K562 (cell line): ENCODE results near the gene METTL25B. TPM values are rescaled to one million over a fixed set of nuclear protein-coding genes. Genes with fewer than 3 reads are reported as not detected.

ENCODE experiments used
- ARNT ChIP-seq, 2 experiments: fragments of 450-650 bp; IDR thresholded peaks; 2 replicates each; pipeline ENCODE4 v1.6.1; 2016; ENCODE audit warnings: mild to moderate bottlenecking in 1 of 2
- CAMTA2 ChIP-seq: fragments of 250-450 bp; sonication (Bioruptor Pico); conservative IDR thresholded peaks from 2 replicates; pipeline ENCODE4 v1.5.1; 2022
- EHMT2 ChIP-seq: fragments of 450-650 bp; IDR thresholded peaks from 2 replicates; pipeline ENCODE4 v1.6.1; 2018; ENCODE audit warnings: antibody characterized with exemption
- HCFC1 ChIP-seq: IDR thresholded peaks from 2 replicates; pipeline ENCODE4 v1.6.1; 2012; ENCODE audit warnings: low read depth, low read length, improper control_type of control experiment
- HNRNPL ChIP-seq: fragments of 200-400 bp; formaldehyde crosslinking; IDR thresholded peaks from 2 replicates; pipeline ENCODE4 v1.6.1; 2017; ENCODE audit warnings: low read depth, mild to moderate bottlenecking, low read length
- IFI16 ChIP-seq: fragments of 250-450 bp; sonication (Bioruptor Pico); IDR thresholded peaks from 2 replicates; pipeline ENCODE4 v2.1.2; 2022; ENCODE audit warnings: mild to moderate bottlenecking, inconsistent platforms
- KAT7 ChIP-seq: sonication (generic); formaldehyde crosslinking; IDR thresholded peaks from 2 replicates; pipeline ENCODE4 v1.8.0; 2022; ENCODE audit warnings: missing genetic modification reagents, mild to moderate bottlenecking, borderline replicate concordance
- MXI1 ChIP-seq: IDR thresholded peaks from 2 replicates; pipeline ENCODE4 v1.6.1; 2011; ENCODE audit warnings: low read depth, mild to moderate bottlenecking, improper control_type of control experiment, low read length
- SMARCA4 ChIP-seq: fragments of 450-650 bp; IDR thresholded peaks from 2 replicates; pipeline ENCODE4 v1.6.1; 2016
- SMARCE1 ChIP-seq: fragments of 450-650 bp; IDR thresholded peaks from 2 replicates; pipeline ENCODE4 v1.7.1; 2016; ENCODE audit warnings: mild to moderate bottlenecking
- SP1 ChIP-seq: sonication (generic); formaldehyde crosslinking; IDR thresholded peaks from 2 replicates; pipeline ENCODE4 v1.8.1; 2022; ENCODE audit warnings: mild to moderate bottlenecking, missing genetic modification reagents
- ZBED1 ChIP-seq: IDR thresholded peaks from 2 replicates; pipeline ENCODE4 v1.6.1; 2014
- ZNF165 ChIP-seq: fragments of 250-450 bp; sonication (Bioruptor Pico); IDR thresholded peaks from 2 replicates; pipeline ENCODE4 v1.4.0; 2020; ENCODE audit warnings: borderline replicate concordance
- ZNF436 ChIP-seq: fragments of 250-450, 450-650 bp; sonication (Bioruptor Pico); formaldehyde crosslinking; IDR thresholded peaks from 2 replicates; pipeline ENCODE4 v1.7.0; 2020; ENCODE audit warnings: mild to moderate bottlenecking
- ZNF780A ChIP-seq: fragments of 250-450 bp; sonication (Bioruptor Pico); IDR thresholded peaks from 2 replicates; pipeline ENCODE4 v1.5.0; 2021; ENCODE audit warnings: mild to moderate bottlenecking
- polyA plus RNA-seq, 8 experiments: library from polyadenylated mRNA; depleted of rRNA in 4 of 8; stranded (reverse) in 5 of 8; unstranded in 3 of 8; fragments of >200 nt; fragmentation: Nextera tagmentation in 2 of 8; fragmentation: Illumina TruSeq in 1 of 8; extraction: Ambion mirVana in 2 of 8; extraction: Trizol in 1 of 8; gene quantifications; 2 replicates each; pipeline versions ENCODE4 v1.2.1 to v1.2.3, GENCODE V29; 2011 to 2014; ENCODE audit warnings: inconsistent platforms in 1 of 8, missing spikeins in 1 of 8
- total RNA-seq, 7 experiments: library from RNA; depleted of rRNA in 6 of 7; stranded (reverse); fragments of >200 nt in 6 of 7; fragmentation: Illumina TruSeq in 2 of 7; extraction: Trizol in 2 of 7; gene quantifications; 2 replicates each; pipeline versions ENCODE4 v1.2.1 to v1.2.3, GENCODE V29; 2011 to 2021; ENCODE audit warnings: low replicate concordance in 1 of 7
- TF ChIP-seq, protein P1 (sequence below): sonication (generic); formaldehyde crosslinking; IDR thresholded peaks from 2 replicates; pipeline ENCODE4 v1.8.1; 2023; ENCODE audit warnings: mild to moderate bottlenecking, missing genetic modification reagents
- TF ChIP-seq, protein P2 (sequence below): fragments of 250-450 bp; sonication (Bioruptor Pico); IDR thresholded peaks from 2 replicates; pipeline ENCODE4 v1.8.0; 2021; ENCODE audit warnings: borderline replicate concordance, mild to moderate bottlenecking, moderate library complexity; ENCODE audit not compliant: poor library complexity, severe bottlenecking
- TF ChIP-seq, protein P3 (sequence below): sonication (generic); formaldehyde crosslinking; IDR thresholded peaks from 2 replicates; pipeline ENCODE4 v1.5.0; 2020; ENCODE audit warnings: missing genetic modification reagents
- TF ChIP-seq, protein P4 (sequence below): sonication (generic); formaldehyde crosslinking; IDR thresholded peaks from 2 replicates; pipeline ENCODE4 v1.8.0; 2022; ENCODE audit warnings: mild to moderate bottlenecking, missing genetic modification reagents
- TF ChIP-seq, protein P5 (sequence below): fragments of 150-350 bp; conservative IDR thresholded peaks from 2 replicates; pipeline ENCODE4 v1.6.1; 2014; ENCODE audit warnings: low read length
- TF ChIP-seq, protein P6 (sequence below): IDR thresholded peaks from 2 replicates; pipeline ENCODE4 v1.6.1; 2016; ENCODE audit warnings: missing genetic modification characterization, missing compliant biosample characterization
- TF ChIP-seq, protein P7 (sequence below): fragments of 450-650 bp; IDR thresholded peaks from 2 replicates; pipeline ENCODE4 v1.6.1; 2016; ENCODE audit warnings: missing biosample characterization, missing genetic modification characterization

METTL25B gene
- total and polyA plus RNA-seq, 9 of the 15 experiments (the other 6 are each of a cell fraction or from before 2014, with no cell fraction given), result 7.7 to 48.3 (median 33.1) TPM

DNA sequence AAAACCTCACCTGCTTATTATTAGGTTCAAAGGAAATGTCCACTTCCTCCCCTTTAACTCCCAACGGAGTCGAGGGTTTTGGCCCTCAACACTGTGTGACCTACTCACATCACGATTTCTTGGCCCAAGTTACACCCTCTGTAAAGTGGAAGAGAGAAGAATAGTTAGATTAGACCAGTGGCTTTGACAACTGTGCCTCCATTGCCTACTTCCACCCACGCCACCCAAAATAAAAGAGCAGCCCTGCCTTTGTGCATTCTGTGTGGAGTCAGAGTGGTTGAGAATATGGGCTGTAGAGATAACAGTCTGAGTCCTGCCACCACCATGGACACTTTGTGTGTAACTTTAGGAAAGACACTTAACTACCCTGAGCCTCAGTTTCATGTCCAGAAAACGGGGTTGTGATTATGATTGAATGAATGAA is 27.3 kb downstream of the METTL25B start (continued):
- TF ChIP-seq ZBED1 (no peak), MXI1 (no peak), HNRNPL (no peak), EHMT2 (no peak), SP1 (CRISPR knock-in tag) (peak; percentile 39; the same call in 1 of the 2 replicates), ZNF165 (CRISPR knock-in tag) (peak; percentile 43; the same call in 1 of the 2 replicates), SMARCA4 (peak; percentile 68), ZNF780A (CRISPR knock-in tag) (no peak), ZNF436 (CRISPR knock-in tag) (no peak), HCFC1 (no peak), CAMTA2 (CRISPR knock-in tag) (0 out of 2 replicates have a peak, but pooled peaks have one; percentile 69), ARNT (IDR thresholded peaks at IDR 0.05) (no peak), IFI16 (CRISPR knock-in tag) (peak; percentile 92), KAT7 (no peak), SMARCE1 (peak; percentile 47; the same call in 1 of the 2 replicates)
- TF ChIP-seq, protein P1, sequence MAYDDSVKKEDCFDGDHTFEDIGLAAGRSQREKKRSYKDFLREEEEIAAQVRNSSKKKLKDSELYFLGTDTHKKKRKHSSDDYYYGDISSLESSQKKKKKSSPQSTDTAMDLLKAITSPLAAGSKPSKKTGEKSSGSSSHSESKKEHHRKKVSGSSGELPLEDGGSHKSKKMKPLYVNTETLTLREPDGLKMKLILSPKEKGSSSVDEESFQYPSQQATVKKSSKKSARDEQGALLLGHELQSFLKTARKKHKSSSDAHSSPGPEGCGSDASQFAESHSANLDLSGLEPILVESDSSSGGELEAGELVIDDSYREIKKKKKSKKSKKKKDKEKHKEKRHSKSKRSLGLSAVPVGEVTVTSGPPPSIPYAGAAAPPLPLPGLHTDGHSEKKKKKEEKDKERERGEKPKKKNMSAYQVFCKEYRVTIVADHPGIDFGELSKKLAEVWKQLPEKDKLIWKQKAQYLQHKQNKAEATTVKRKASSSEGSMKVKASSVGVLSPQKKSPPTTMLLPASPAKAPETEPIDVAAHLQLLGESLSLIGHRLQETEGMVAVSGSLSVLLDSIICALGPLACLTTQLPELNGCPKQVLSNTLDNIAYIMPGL (CRISPR knock-in tag), result no peak
- TF ChIP-seq, protein P2, sequence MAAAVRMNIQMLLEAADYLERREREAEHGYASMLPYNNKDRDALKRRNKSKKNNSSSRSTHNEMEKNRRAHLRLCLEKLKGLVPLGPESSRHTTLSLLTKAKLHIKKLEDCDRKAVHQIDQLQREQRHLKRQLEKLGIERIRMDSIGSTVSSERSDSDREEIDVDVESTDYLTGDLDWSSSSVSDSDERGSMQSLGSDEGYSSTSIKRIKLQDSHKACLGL (CRISPR knock-in tag), result peak; percentile 58
- TF ChIP-seq, protein P3, sequence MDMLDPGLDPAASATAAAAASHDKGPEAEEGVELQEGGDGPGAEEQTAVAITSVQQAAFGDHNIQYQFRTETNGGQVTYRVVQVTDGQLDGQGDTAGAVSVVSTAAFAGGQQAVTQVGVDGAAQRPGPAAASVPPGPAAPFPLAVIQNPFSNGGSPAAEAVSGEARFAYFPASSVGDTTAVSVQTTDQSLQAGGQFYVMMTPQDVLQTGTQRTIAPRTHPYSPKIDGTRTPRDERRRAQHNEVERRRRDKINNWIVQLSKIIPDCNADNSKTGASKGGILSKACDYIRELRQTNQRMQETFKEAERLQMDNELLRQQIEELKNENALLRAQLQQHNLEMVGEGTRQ (CRISPR knock-in tag), result no peak
- TF ChIP-seq, protein P4, sequence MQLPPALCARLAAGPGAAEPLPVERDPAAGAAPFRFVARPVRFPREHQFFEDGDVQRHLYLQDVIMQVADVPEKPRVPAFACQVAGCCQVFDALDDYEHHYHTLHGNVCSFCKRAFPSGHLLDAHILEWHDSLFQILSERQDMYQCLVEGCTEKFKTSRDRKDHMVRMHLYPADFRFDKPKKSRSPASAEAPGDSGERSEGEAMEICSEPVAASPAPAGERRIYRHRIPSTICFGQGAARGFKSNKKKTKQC (CRISPR knock-in tag), result no peak
- TF ChIP-seq, protein P5, sequence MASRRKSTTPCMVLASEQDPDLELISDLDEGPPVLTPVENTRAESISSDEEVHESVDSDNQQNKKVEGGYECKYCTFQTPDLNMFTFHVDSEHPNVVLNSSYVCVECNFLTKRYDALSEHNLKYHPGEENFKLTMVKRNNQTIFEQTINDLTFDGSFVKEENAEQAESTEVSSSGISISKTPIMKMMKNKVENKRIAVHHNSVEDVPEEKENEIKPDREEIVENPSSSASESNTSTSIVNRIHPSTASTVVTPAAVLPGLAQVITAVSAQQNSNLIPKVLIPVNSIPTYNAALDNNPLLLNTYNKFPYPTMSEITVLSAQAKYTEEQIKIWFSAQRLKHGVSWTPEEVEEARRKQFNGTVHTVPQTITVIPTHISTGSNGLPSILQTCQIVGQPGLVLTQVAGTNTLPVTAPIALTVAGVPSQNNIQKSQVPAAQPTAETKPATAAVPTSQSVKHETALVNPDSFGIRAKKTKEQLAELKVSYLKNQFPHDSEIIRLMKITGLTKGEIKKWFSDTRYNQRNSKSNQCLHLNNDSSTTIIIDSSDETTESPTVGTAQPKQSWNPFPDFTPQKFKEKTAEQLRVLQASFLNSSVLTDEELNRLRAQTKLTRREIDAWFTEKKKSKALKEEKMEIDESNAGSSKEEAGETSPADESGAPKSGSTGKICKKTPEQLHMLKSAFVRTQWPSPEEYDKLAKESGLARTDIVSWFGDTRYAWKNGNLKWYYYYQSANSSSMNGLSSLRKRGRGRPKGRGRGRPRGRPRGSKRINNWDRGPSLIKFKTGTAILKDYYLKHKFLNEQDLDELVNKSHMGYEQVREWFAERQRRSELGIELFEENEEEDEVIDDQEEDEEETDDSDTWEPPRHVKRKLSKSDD, result no peak
- TF ChIP-seq, protein P6, sequence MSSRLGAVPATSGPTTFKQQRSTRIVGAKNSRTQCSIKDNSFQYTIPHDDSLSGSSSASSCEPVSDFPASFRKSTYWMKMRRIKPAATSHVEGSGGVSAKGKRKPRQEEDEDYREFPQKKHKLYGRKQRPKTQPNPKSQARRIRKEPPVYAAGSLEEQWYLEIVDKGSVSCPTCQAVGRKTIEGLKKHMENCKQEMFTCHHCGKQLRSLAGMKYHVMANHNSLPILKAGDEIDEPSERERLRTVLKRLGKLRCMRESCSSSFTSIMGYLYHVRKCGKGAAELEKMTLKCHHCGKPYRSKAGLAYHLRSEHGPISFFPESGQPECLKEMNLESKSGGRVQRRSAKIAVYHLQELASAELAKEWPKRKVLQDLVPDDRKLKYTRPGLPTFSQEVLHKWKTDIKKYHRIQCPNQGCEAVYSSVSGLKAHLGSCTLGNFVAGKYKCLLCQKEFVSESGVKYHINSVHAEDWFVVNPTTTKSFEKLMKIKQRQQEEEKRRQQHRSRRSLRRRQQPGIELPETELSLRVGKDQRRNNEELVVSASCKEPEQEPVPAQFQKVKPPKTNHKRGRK (tag), result no peak
- TF ChIP-seq, protein P7, sequence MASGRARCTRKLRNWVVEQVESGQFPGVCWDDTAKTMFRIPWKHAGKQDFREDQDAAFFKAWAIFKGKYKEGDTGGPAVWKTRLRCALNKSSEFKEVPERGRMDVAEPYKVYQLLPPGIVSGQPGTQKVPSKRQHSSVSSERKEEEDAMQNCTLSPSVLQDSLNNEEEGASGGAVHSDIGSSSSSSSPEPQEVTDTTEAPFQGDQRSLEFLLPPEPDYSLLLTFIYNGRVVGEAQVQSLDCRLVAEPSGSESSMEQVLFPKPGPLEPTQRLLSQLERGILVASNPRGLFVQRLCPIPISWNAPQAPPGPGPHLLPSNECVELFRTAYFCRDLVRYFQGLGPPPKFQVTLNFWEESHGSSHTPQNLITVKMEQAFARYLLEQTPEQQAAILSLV (tag), result peak; percentile 79
